GM11168 (cell line): Measurements from ENCODE around the gene CCNA2.

Experiments
- in situ Hi-C: fragments of 300-500 bp; cut with MboI; formaldehyde crosslinking; loops from one replicate; pipeline ENCODE4 v1.12.0; 2022; ENCODE audit warnings: low sequenced_read_pairs; ENCODE audit not compliant: unreplicated experiment

Gene CCNA2

GRCh38 chr4:121811122-121811521, 12.6 kb downstream of the CCNA2 start:
- in situ Hi-C loops = no loop called here

- in situ Hi-C loops = no loop called here
Observed at GRCh38 chr4:121806411-121806810, 17.3 kb downstream of the CCNA2 start.

- in situ Hi-C loops = no loop called here
Observed at GRCh38 chr4:121801715-121802075, 22.0 kb downstream of the CCNA2 start.

- in situ Hi-C loops = no loop called here
Observed at GRCh38 chr4:121800961-121801714, 22.5 kb downstream of the CCNA2 start, which contains the start of gene EXOSC9. Gene EXOSC9, plus strand, starts transcription at chr4:121801323. Its CDS starts 102 bp downstream, at chr4:121801425.

GRCh38 chr4:121800638-121800960, 23.1 kb downstream of the CCNA2 start:
- in situ Hi-C loops = no loop called here

- in situ Hi-C loops = no loop called here
Observed at GRCh38 chr4:121799867-121800501, 23.7 kb downstream of the CCNA2 start.

- in situ Hi-C loops = no loop called here
Observed at GRCh38 chr4:121799208-121799823, 24.4 kb downstream of the CCNA2 start.

GRCh38 chr4:121796283-121796682, 27.4 kb downstream of the CCNA2 start:
- in situ Hi-C loops = no loop called here

- in situ Hi-C loops = no loop called here
Observed at GRCh38 chr4:121794505-121795188, 29.0 kb downstream of the CCNA2 start.

GRCh38 chr4:121792966-121793365, 30.7 kb downstream of the CCNA2 start:
- in situ Hi-C loops = no loop called here

- in situ Hi-C loops = no loop called here
Observed at GRCh38 chr4:121791481-121791880, 32.2 kb downstream of the CCNA2 start.

- in situ Hi-C loops = no loop called here
Observed at GRCh38 chr4:121790976-121791375, 32.7 kb downstream of the CCNA2 start.

GRCh38 chr4:121789960-121790829, 33.5 kb downstream of the CCNA2 start:
- in situ Hi-C loops = no loop called here

- in situ Hi-C loops = no loop called here
Observed at GRCh38 chr4:121789455-121789854, 34.2 kb downstream of the CCNA2 start.

GRCh38 chr4:121788896-121789295, 34.8 kb downstream of the CCNA2 start:
- in situ Hi-C loops = no loop called here

GRCh38 chr4:121786221-121786620, 37.5 kb downstream of the CCNA2 start:
- in situ Hi-C loops = no loop called here

GRCh38 chr4:121785479-121785878, 38.2 kb downstream of the CCNA2 start:
- in situ Hi-C loops = no loop called here

GRCh38 chr4:121784975-121785374, 38.7 kb downstream of the CCNA2 start:
- in situ Hi-C loops = no loop called here

- in situ Hi-C loops = no loop called here
Observed at GRCh38 chr4:121784401-121784800, 39.3 kb downstream of the CCNA2 start.

- in situ Hi-C loops = no loop called here
Observed at GRCh38 chr4:121783210-121783609, 40.5 kb downstream of the CCNA2 start.
